Measurements from ENCODE around the gene SUSD3.

DNA sequence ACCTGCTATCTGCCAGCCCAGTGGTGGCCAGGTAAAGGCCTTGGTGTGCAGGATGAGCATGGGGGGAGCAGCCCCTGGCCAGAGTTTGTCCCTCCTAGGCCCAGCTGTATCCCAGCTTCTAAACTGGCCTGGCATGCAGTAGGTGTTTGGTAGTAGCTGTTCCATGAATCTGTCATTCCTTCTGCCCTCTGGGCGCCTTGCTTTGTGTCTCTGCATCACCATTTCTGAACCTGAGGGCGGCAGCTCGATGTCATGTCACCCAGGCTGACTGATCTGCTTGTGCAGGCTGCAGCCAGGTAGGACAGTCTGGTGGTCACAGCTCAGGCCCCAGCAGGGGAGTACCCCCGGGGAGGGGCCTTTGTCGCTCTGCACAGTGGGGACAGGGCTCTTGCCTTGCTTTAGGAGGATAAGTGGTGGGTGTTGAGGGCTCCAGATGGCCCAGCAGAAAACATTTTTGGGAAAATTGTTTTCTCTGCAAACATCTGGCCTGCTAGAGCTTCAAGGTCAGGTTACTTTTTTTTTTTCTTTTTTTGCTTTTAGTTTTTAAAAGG lies 4.6 kb upstream of the SUSD3 start:
- TF ChIP-seq RELA (CRISPR knock-in tag; IDR thresholded peaks at IDR 0.05; ENCODE audit: borderline replicate concordance) (no peak), FOXJ3 (CRISPR knock-in tag; IDR thresholded peaks at IDR 0.05; ENCODE audit: borderline replicate concordance) (no peak)
- TF ChIP-seq, protein P1, sequence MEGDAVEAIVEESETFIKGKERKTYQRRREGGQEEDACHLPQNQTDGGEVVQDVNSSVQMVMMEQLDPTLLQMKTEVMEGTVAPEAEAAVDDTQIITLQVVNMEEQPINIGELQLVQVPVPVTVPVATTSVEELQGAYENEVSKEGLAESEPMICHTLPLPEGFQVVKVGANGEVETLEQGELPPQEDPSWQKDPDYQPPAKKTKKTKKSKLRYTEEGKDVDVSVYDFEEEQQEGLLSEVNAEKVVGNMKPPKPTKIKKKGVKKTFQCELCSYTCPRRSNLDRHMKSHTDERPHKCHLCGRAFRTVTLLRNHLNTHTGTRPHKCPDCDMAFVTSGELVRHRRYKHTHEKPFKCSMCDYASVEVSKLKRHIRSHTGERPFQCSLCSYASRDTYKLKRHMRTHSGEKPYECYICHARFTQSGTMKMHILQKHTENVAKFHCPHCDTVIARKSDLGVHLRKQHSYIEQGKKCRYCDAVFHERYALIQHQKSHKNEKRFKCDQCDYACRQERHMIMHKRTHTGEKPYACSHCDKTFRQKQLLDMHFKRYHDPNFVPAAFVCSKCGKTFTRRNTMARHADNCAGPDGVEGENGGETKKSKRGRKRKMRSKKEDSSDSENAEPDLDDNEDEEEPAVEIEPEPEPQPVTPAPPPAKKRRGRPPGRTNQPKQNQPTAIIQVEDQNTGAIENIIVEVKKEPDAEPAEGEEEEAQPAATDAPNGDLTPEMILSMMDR (IDR thresholded peaks at IDR 0.05) = no peak
- TF ChIP-seq, protein P2, sequence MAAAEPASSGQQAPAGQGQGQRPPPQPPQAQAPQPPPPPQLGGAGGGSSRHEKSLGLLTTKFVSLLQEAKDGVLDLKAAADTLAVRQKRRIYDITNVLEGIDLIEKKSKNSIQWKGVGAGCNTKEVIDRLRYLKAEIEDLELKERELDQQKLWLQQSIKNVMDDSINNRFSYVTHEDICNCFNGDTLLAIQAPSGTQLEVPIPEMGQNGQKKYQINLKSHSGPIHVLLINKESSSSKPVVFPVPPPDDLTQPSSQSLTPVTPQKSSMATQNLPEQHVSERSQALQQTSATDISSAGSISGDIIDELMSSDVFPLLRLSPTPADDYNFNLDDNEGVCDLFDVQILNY (CRISPR knock-in tag; IDR thresholded peaks at IDR 0.05) = no peak
- TF ChIP-seq, protein P3, sequence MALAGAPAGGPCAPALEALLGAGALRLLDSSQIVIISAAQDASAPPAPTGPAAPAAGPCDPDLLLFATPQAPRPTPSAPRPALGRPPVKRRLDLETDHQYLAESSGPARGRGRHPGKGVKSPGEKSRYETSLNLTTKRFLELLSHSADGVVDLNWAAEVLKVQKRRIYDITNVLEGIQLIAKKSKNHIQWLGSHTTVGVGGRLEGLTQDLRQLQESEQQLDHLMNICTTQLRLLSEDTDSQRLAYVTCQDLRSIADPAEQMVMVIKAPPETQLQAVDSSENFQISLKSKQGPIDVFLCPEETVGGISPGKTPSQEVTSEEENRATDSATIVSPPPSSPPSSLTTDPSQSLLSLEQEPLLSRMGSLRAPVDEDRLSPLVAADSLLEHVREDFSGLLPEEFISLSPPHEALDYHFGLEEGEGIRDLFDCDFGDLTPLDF (CRISPR knock-in tag; IDR thresholded peaks at IDR 0.05) = no peak
- TF ChIP-seq, protein P4, sequence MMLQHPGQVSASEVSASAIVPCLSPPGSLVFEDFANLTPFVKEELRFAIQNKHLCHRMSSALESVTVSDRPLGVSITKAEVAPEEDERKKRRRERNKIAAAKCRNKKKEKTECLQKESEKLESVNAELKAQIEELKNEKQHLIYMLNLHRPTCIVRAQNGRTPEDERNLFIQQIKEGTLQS (CRISPR knock-in tag; conservative IDR thresholded peaks at IDR 0.05) = no peak
